A673 (cell line): ENCODE results near the gene SMAD4.

Experiments
- CTCF ChIP-seq: fragments of 300-800, 200-600 bp; sonication (generic); conservative IDR thresholded peaks from 2 replicates; pipeline ENCODE4 v1.5.1; 2017; ENCODE audit warnings: low read depth, mild to moderate bottlenecking, antibody characterized with exemption, low read length, moderate library complexity, mixed read lengths
- EZH2 ChIP-seq: fragments of 200-600 bp; sonication (generic); IDR thresholded peaks from 2 replicates; pipeline ENCODE4 v1.6.1; 2017; ENCODE audit warnings: borderline replicate concordance, low read depth, mild to moderate bottlenecking, mixed read lengths, antibody characterized with exemption, low read length; ENCODE audit not compliant: poor library complexity, severe bottlenecking

DNA sequence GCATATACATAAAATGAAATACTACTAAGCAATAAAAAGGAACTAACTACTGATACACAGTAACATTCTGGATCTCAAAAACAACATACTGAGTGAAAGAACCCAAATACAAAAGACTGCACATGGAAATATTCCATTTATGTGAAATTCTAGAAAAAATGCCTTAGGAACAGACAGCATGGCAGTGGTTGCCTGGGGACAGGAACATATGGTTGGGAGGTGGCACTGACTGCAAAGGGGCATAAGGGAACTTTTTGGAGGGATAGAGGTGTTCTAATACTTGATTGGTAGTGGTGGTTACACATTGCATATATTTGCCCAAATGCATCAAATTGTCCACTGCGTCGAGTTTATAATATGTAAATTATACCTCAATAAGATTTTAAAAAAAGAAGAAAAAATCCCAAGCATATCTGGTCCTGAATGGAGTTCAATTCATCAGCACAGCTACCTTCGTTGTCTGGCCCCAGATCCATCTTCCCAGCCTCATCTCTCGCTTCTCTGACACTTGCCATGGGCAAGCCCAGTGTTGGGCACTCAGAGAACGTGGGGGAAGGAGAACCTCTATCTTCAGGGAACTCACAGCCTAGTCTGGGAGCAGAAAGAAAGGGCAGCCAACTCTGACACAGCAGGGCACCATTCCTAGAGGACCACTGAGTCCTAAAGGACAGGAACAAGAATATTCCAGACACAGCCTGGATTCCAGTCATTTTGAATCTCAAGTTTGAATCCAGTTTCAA is 8.6 kb upstream of the SMAD4 start:
- TF ChIP-seq CTCF (no peak), EZH2 (no peak)
